Esophagus squamous epithelium (tissue), 5 donors: ENCODE measurements around the gene ABHD12B. TPM values are rescaled to one million over a fixed set of nuclear protein-coding genes. Genes with fewer than 3 reads are reported as not detected.

Experiments
- DNase-seq: peaks from one replicate; lab custom pipeline; 2025; lab: John Stamatoyannopoulos, UW
- H3K27ac ChIP-seq, 4 donors: fragments of 200-600 bp; sonication (generic); one replicate each; pipeline ENCODE4 v1.5.1; 2016 to 2019; ENCODE audit warnings: mild to moderate bottlenecking in 1 of 4
- H3K27me3 ChIP-seq, 4 donors: fragments of 200-600 bp; sonication (generic); 1 replicate in 3 of 4; 2 replicates in 1 of 4; pipeline versions ENCODE4 v1.5.1 to v1.6.0; 2017 to 2021; ENCODE audit warnings: antibody characterized with exemption in 1 of 4
- H3K36me3 ChIP-seq, 3 donors: fragments of 200-600 bp; sonication (generic); one replicate each; pipeline ENCODE4 v1.5.1; 2016 to 2019
- H3K4me1 ChIP-seq, 3 donors: fragments of 200-600 bp; sonication (generic); one replicate each; pipeline ENCODE4 v1.5.1; 2017 to 2019
- H3K4me3 ChIP-seq, 4 donors: fragments of 200-600 bp; sonication (generic); 1 replicate in 3 of 4; 2 replicates in 1 of 4; pipeline ENCODE4 v1.5.1; 2016 to 2019; ENCODE audit warnings: mild to moderate bottlenecking in 2 of 4, moderate library complexity in 1 of 4
- H3K9me3 ChIP-seq, 3 donors: fragments of 200-600 bp; sonication (generic); one replicate each; pipeline ENCODE4 v1.5.1; 2016 to 2019
- POLR2A ChIP-seq, 4 donors: fragments of 450-650 bp; IDR thresholded peaks; one replicate each; pipeline ENCODE4 v1.6.1; 2017; ENCODE audit warnings: antibody characterized with exemption in 4 of 4, mild to moderate bottlenecking in 4 of 4, moderate library complexity in 3 of 4
- WGBS, 2 donors: methylation state at CpG; one replicate each; pipeline ENCODE4 v1.1.5; 2018; 5-methylcytosine and 5-hydroxymethylcytosine counted together
- intact Hi-C: fragments of 100-400 bp; cut with DNase I; formaldehyde crosslinking; loops from one replicate; pipeline ENCODE4 v1.15.0; 2022
- total RNA-seq, 4 donors: library from RNA; depleted of rRNA; stranded (reverse); fragments of >200 nt; gene quantifications; one replicate each; pipeline ENCODE4 v1.1.0, GENCODE V29; 2016
- TF ChIP-seq, protein P1 (sequence below), 6 experiments: fragments of 450-650 bp in 4 of 6; fragments of 200-600 bp in 2 of 6; sonication (generic) in 2 of 6; IDR thresholded peaks; one replicate each; pipeline ENCODE4 v1.5.1; 2016 to 2019; ENCODE audit warnings: antibody characterized with exemption in 6 of 6, mild to moderate bottlenecking in 4 of 6, moderate library complexity in 4 of 6
- donor health status: DM: yes; HTN: yes; CAD: no.

The ABHD12B gene
- total RNA-seq, 4 donors from 2014 or later = 0.53 TPM; not detected in 3

GRCh38 chr14:50830044-50830931, 41.6 kb upstream of the ABHD12B start:
- 3% methylated on average over 5 of the region's 93 CpGs; no CpG with 5 or more reads in 1 of the 2 donors for WGBS, 2 donors
- peak overlapping the region; percentile 89 to 97 (median 95) for H3K27ac ChIP-seq
- H3K4me1 ChIP-seq = peaks cover 0 to 45% (median 13%) of the 10 kb centered on the region in 3 donors
- H3K27me3 ChIP-seq = no peaks in the 10 kb centered on the region
- no peak for TF ChIP-seq POLR2A (IDR thresholded peaks at IDR 0.05)
- TF ChIP-seq, protein P1, sequence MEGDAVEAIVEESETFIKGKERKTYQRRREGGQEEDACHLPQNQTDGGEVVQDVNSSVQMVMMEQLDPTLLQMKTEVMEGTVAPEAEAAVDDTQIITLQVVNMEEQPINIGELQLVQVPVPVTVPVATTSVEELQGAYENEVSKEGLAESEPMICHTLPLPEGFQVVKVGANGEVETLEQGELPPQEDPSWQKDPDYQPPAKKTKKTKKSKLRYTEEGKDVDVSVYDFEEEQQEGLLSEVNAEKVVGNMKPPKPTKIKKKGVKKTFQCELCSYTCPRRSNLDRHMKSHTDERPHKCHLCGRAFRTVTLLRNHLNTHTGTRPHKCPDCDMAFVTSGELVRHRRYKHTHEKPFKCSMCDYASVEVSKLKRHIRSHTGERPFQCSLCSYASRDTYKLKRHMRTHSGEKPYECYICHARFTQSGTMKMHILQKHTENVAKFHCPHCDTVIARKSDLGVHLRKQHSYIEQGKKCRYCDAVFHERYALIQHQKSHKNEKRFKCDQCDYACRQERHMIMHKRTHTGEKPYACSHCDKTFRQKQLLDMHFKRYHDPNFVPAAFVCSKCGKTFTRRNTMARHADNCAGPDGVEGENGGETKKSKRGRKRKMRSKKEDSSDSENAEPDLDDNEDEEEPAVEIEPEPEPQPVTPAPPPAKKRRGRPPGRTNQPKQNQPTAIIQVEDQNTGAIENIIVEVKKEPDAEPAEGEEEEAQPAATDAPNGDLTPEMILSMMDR (IDR thresholded peaks at IDR 0.05) = no peak
- no peaks in the 10 kb centered on the region for H3K36me3 ChIP-seq
- DNase-seq = no peak
- intact Hi-C loops = no loop called here
- no peaks in the 10 kb centered on the region for H3K9me3 ChIP-seq
- peak overlapping the region; percentile 82 to 99 (median 89) for H3K4me3 ChIP-seq

- H3K9me3 ChIP-seq = no peaks in the 10 kb centered on the region
- peak within 1 kb of the TSS; percentile 89 to 97 (median 95) for H3K27ac ChIP-seq
- peak within 1 kb of the TSS; percentile 82 to 99 (median 89) for H3K4me3 ChIP-seq
- peak in 2 of 4 donors; percentile 55 to 76 for TF ChIP-seq POLR2A (IDR thresholded peaks at IDR 0.05)
- TF ChIP-seq, protein P1 (IDR thresholded peaks at IDR 0.05) = no peak
- DNase-seq = peak; percentile 24
- no peaks in the 10 kb centered on the region for H3K36me3 ChIP-seq
- intact Hi-C loops = no loop called here
- 0% methylated on average over 1 to 5 of the region's 97 CpGs for WGBS, 2 donors
- H3K4me1 ChIP-seq = peaks cover 0 to 38% (median 13%) of the 10 kb centered on the region in 3 donors
- H3K27me3 ChIP-seq = no peaks in the 10 kb centered on the region
Observed at GRCh38 chr14:50830932-50831725, 40.7 kb upstream of the ABHD12B start, which contains the start of gene NIN. TSS of gene NIN (minus strand) at chr14:50831162. CDS start at chr14:50822056, 9,106 bp downstream.

GRCh38 chr14:50831726-50832168, 40.1 kb upstream of the ABHD12B start:
- peak overlapping the region; percentile 82 to 99 (median 89) for H3K4me3 ChIP-seq
- no peaks in the 10 kb centered on the region for H3K36me3 ChIP-seq
- TF ChIP-seq, protein P1 (IDR thresholded peaks at IDR 0.05) = no peak
- no peak for TF ChIP-seq POLR2A (IDR thresholded peaks at IDR 0.05)
- no peaks in the 10 kb centered on the region for H3K27me3 ChIP-seq
- peak overlapping the region; percentile 89 to 97 (median 95) for H3K27ac ChIP-seq
- 7 to 13% methylated on average over 10 of the region's 10 CpGs for WGBS, 2 donors
- H3K4me1 ChIP-seq = peaks cover 0 to 31% (median 13%) of the 10 kb centered on the region in 3 donors
- H3K9me3 ChIP-seq = no peaks in the 10 kb centered on the region
- intact Hi-C loops = no loop called here
- no peak for DNase-seq

GRCh38 chr14:50832935-50833630, 38.8 kb upstream of the ABHD12B start:
- Histone ChIP-seq H3K4me1 (peaks cover 0 to 28% (median 13%) of the 10 kb centered on the region in 3 donors), H3K27ac (no peak overlapping the region), H3K9me3 (no peaks in the 10 kb centered on the region), H3K27me3 (no peaks in the 10 kb centered on the region), H3K36me3 (no peaks in the 10 kb centered on the region), H3K4me3 (no peak overlapping the region)
- TF ChIP-seq, protein P1 (IDR thresholded peaks at IDR 0.05) = no peak
- TF ChIP-seq POLR2A (IDR thresholded peaks at IDR 0.05) = no peak
- 81 to 82% methylated on average over 6 of the region's 6 CpGs for WGBS, 2 donors
- intact Hi-C loops = no loop called here
- DNase-seq = no peak
